T-helper 1 cell (primary cell): ENCODE measurements around the gene MS4A6A.

ENCODE experiments used
- DNase-seq, 5 donors: peaks; one replicate each; pipeline ENCODE4 v3.0.0-alpha.2; 2012 to 2020

The MS4A6A gene

DNA sequence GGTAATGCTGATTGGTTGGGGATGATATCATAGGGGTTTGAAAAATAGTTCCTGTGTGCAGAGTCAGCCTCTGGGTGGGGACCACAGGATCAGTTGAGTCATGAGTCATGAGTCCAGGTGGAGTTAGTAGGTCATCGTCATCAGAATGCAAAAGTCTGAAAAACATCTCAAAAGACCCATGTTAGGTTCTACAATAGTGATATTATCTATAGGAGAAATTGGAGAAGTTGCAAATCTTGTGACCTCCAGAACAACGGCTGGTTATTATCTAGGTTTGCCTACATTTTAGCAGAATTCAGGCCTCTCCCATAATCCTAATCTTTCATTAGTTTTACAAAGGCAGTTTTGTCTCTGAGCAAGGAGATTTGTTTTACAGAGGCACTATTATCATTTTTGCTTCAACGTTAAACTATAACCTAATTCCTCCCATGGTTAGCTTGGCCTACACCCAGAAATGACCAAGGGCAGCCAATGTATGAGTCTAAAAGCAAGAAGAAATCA lies 55.5 kb downstream of the MS4A6A start:
- DNase-seq, result no peak

DNA sequence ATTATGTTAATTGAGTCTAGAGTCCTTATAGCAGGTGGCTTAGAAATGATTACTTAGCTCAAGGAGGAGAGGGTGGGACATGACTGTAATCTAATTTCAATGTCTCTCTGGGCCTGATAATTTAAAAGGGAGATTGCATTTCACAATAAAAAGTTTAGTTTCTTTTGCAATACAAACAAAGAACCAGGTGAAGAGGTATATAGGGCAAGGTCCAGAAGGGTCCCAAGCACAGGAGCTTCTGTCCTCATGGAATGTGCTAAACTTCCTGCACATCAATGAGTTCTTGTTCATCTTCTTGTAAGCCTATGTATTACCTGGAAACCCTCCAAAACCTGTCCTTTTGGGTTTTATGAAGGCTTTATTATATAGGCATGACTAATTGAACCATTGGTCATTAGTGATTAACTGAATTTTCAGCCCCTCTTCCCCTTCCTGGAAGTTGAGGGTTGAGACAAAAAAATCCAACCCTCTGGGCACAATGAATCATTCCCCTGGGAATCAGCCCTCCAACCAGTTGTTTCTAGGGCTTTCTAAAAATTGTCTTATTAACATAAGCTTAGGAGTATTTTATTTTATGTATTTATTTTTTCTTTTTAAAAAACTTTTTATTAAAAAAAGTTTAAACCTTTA lies 56.8 kb downstream of the MS4A6A start:
- DNase-seq, result no peak

DNA sequence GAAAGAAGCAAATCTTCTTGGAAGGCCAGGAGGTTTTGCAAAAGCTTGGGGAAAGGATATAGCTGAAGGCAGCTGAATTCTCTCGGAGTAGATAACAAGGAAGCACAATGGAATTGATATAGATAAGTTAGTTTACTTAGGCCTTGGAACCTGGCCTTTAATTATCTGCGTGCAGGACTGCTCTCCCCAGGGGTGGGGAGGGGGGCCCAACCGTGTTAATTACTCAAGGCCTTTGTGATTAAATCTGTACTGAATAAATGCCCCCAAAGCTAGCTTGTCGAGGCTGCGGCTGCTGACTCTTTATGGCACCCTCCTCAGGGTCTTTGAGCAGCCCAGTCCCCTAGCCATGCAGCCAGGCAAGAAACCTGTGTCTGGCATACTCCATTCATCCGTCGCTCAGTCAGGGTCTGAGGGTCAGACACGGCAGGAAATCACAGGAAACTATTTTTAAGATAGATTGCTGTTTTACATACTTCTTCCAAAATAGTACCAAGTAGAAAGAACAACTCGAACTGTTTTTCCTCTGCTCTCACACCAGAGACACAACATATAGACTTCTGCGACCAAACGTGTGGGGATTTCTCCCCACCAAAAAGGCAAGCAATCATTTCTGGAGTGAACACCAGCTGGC lies 58.0 kb downstream of the MS4A6A start:
- no peak for DNase-seq
